GM12878 (cell line): ENCODE measurements around the gene FYTTD1. TPM values are rescaled to one million over a fixed set of nuclear protein-coding genes. Genes with fewer than 3 reads are reported as not detected.

ENCODE experiments used
- CHD1 ChIP-seq: IDR thresholded peaks from 2 replicates; pipeline ENCODE4 v1.6.1; 2012; ENCODE audit warnings: low read depth, low read length, improper control_type of control experiment
- DPF2 ChIP-seq: fragments of 450-650 bp; IDR thresholded peaks from 2 replicates; pipeline ENCODE4 v1.6.1; 2017; ENCODE audit warnings: mild to moderate bottlenecking
- ESRRA ChIP-seq: IDR thresholded peaks from 2 replicates; pipeline ENCODE4 v1.6.1; 2012; ENCODE audit warnings: mild to moderate bottlenecking, low read length, improper control_type of control experiment
- HDAC2 ChIP-seq: fragments of 200-600 bp; sonication (generic); IDR thresholded peaks from 2 replicates; pipeline ENCODE4 v1.6.1; 2017
- IKZF1 ChIP-seq: fragments of 450-650 bp; conservative IDR thresholded peaks from 2 replicates; pipeline ENCODE4 v1.6.1; 2017; ENCODE audit warnings: antibody characterized with exemption, mild to moderate bottlenecking
- MXI1 ChIP-seq: fragments of 150-350 bp; IDR thresholded peaks from 2 replicates; pipeline ENCODE4 v1.6.1; 2011; ENCODE audit warnings: low read depth, mild to moderate bottlenecking, inconsistent platforms, low read length, improper control_type of control experiment
- NFIC ChIP-seq: IDR thresholded peaks from 2 replicates; pipeline ENCODE4 v1.6.1; 2012; ENCODE audit warnings: low read depth, mild to moderate bottlenecking, inconsistent platforms, low read length, moderate library complexity
- NR2C1 ChIP-seq: fragments of 450-650 bp; IDR thresholded peaks from 2 replicates; pipeline ENCODE4 v1.6.1; 2017; ENCODE audit warnings: antibody characterized with exemption, mild to moderate bottlenecking, moderate library complexity
- NRF1 ChIP-seq: conservative IDR thresholded peaks from 2 replicates; pipeline ENCODE4 v1.6.1; 2011; ENCODE audit warnings: mild to moderate bottlenecking, low read depth, low read length, improper control_type of control experiment
- POLR2AphosphoS5 ChIP-seq: IDR thresholded peaks from 2 replicates; pipeline ENCODE4 v1.6.1; 2011; ENCODE audit warnings: mild to moderate bottlenecking, low read length, inconsistent platforms
- RUNX3 ChIP-seq: IDR thresholded peaks from 2 replicates; pipeline ENCODE4 v1.6.1; 2012; ENCODE audit warnings: low read length, inconsistent platforms
- SMARCA5 ChIP-seq: fragments of 450-650 bp; IDR thresholded peaks from 2 replicates; pipeline ENCODE4 v1.6.1; 2017; ENCODE audit warnings: mild to moderate bottlenecking
- SMC3 ChIP-seq: IDR thresholded peaks from 2 replicates; pipeline ENCODE4 v1.6.1; 2011; ENCODE audit warnings: low read length, improper control_type of control experiment, borderline replicate concordance
- SP1 ChIP-seq: IDR thresholded peaks from one replicate; pipeline ENCODE4 v1.6.1; 2011; ENCODE audit warnings: low read depth, low read length
- ZNF274 ChIP-seq: IDR thresholded peaks from one replicate; pipeline ENCODE4 v1.8.0; 2011; ENCODE audit not compliant: insufficient read length, insufficient read depth
- polyA plus RNA-seq, 11 experiments: library from polyadenylated mRNA; depleted of rRNA in 4 of 11; unstranded in 6 of 11; stranded (reverse) in 5 of 11; fragments of >200 nt; fragmentation: Nextera tagmentation in 4 of 11; fragmentation: Illumina TruSeq in 1 of 11; extraction: Ambion mirVana in 4 of 11; extraction: Trizol in 1 of 11; gene quantifications; 1 replicate in 1 of 11; 2 replicates in 10 of 11; pipeline versions ENCODE4 v1.2.1 to v1.2.3, GENCODE V29; 2011 to 2016; ENCODE audit warnings: inconsistent platforms in 2 of 11, missing spikeins in 2 of 11, low read depth in 1 of 11
- total RNA-seq, 4 experiments: library from RNA; depleted of rRNA in 3 of 4; stranded (reverse); fragments of >200 nt in 3 of 4; fragmentation: Illumina TruSeq in 1 of 4; extraction: Trizol in 1 of 4; gene quantifications; 2 replicates each; pipeline versions ENCODE4 v1.2.1 to v1.2.3, GENCODE V29; 2013 to 2021
- TF ChIP-seq, protein P1 (sequence below): IDR thresholded peaks from 2 replicates; pipeline ENCODE4 v1.6.1; 2011; ENCODE audit warnings: low read depth, mild to moderate bottlenecking, low read length, moderate library complexity, borderline replicate concordance; ENCODE audit errors: extremely low read depth
- TF ChIP-seq, protein P2 (sequence below): fragments of 450-650 bp; formaldehyde crosslinking; IDR thresholded peaks from 2 replicates; pipeline ENCODE4 v1.5.0; 2022; ENCODE audit warnings: mild to moderate bottlenecking, missing genetic modification characterization
- TF ChIP-seq, protein P3 (sequence below): fragments of 450-650 bp; IDR thresholded peaks from 2 replicates; pipeline ENCODE4 v1.6.1; 2017; ENCODE audit warnings: mild to moderate bottlenecking
- TF ChIP-seq, protein P4 (sequence below): fragments of 450-650 bp; IDR thresholded peaks from 2 replicates; pipeline ENCODE4 v1.6.1; 2017; ENCODE audit warnings: antibody characterized with exemption, mild to moderate bottlenecking, moderate library complexity
- TF ChIP-seq, protein P5 (sequence below), 3 experiments: IDR thresholded peaks in 2 of 3; conservative IDR thresholded peaks in 1 of 3; 2 replicates each; pipeline ENCODE4 v1.5.1; 2011; ENCODE audit warnings: low read depth in 3 of 3, low read length in 3 of 3, mild to moderate bottlenecking in 3 of 3, control low read depth in 2 of 3, moderate library complexity in 2 of 3, inconsistent platforms in 1 of 3, mixed read lengths in 1 of 3; ENCODE audit not compliant: control insufficient read depth in 2 of 3, insufficient read depth in 1 of 3; ENCODE audit errors: extremely low read depth in 1 of 3

FYTTD1 gene
- total and polyA plus RNA-seq, 10 of the 15 experiments (the other 5 are each of a cell fraction or from before 2014, with no cell fraction given), result 25.5 to 101 (median 59.4) TPM

DNA sequence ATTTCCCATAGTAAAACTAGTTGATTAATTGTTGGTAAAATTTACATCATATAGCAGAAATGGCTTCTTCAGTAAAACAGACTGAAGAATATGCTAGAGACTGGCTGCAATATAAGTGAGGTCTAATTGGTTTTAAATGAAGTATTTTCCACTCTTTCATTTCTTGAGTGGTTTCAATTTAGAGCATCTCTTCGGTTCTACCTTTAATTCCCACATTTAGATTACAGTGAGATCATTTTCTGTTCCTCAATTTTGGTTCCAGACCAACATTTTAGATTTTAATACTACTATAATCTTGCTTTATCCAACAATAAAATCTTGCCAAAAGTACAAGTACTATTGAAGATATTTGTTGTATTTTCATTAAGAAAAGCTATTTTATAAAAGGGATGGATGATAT, 40.4 kb downstream of the FYTTD1 start (continued):
- TF ChIP-seq DPF2, result no peak
- TF ChIP-seq, protein P1, sequence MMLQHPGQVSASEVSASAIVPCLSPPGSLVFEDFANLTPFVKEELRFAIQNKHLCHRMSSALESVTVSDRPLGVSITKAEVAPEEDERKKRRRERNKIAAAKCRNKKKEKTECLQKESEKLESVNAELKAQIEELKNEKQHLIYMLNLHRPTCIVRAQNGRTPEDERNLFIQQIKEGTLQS, result no peak
- TF ChIP-seq SMARCA5, result no peak
- TF ChIP-seq HDAC2, result no peak
- no peak for TF ChIP-seq SP1
- TF ChIP-seq IKZF1, result no peak
- TF ChIP-seq SMC3, result no peak
- TF ChIP-seq CHD1, result no peak
- TF ChIP-seq, protein P2, sequence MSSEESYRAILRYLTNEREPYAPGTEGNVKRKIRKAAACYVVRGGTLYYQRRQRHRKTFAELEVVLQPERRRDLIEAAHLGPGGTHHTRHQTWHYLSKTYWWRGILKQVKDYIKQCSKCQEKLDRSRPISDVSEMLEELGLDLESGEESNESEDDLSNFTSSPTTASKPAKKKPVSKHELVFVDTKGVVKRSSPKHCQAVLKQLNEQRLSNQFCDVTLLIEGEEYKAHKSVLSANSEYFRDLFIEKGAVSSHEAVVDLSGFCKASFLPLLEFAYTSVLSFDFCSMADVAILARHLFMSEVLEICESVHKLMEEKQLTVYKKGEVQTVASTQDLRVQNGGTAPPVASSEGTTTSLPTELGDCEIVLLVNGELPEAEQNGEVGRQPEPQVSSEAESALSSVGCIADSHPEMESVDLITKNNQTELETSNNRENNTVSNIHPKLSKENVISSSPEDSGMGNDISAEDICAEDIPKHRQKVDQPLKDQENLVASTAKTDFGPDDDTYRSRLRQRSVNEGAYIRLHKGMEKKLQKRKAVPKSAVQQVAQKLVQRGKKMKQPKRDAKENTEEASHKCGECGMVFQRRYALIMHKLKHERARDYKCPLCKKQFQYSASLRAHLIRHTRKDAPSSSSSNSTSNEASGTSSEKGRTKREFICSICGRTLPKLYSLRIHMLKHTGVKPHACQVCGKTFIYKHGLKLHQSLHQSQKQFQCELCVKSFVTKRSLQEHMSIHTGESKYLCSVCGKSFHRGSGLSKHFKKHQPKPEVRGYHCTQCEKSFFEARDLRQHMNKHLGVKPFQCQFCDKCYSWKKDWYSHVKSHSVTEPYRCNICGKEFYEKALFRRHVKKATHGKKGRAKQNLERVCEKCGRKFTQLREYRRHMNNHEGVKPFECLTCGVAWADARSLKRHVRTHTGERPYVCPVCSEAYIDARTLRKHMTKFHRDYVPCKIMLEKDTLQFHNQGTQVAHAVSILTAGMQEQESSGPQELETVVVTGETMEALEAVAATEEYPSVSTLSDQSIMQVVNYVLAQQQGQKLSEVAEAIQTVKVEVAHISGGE (CRISPR knock-in tag), result no peak
- no peak for TF ChIP-seq NR2C1
- TF ChIP-seq, protein P3, sequence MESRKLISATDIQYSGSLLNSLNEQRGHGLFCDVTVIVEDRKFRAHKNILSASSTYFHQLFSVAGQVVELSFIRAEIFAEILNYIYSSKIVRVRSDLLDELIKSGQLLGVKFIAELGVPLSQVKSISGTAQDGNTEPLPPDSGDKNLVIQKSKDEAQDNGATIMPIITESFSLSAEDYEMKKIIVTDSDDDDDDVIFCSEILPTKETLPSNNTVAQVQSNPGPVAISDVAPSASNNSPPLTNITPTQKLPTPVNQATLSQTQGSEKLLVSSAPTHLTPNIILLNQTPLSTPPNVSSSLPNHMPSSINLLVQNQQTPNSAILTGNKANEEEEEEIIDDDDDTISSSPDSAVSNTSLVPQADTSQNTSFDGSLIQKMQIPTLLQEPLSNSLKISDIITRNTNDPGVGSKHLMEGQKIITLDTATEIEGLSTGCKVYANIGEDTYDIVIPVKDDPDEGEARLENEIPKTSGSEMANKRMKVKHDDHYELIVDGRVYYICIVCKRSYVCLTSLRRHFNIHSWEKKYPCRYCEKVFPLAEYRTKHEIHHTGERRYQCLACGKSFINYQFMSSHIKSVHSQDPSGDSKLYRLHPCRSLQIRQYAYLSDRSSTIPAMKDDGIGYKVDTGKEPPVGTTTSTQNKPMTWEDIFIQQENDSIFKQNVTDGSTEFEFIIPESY, result no peak
- TF ChIP-seq ZNF274, result no peak
- TF ChIP-seq, protein P4, sequence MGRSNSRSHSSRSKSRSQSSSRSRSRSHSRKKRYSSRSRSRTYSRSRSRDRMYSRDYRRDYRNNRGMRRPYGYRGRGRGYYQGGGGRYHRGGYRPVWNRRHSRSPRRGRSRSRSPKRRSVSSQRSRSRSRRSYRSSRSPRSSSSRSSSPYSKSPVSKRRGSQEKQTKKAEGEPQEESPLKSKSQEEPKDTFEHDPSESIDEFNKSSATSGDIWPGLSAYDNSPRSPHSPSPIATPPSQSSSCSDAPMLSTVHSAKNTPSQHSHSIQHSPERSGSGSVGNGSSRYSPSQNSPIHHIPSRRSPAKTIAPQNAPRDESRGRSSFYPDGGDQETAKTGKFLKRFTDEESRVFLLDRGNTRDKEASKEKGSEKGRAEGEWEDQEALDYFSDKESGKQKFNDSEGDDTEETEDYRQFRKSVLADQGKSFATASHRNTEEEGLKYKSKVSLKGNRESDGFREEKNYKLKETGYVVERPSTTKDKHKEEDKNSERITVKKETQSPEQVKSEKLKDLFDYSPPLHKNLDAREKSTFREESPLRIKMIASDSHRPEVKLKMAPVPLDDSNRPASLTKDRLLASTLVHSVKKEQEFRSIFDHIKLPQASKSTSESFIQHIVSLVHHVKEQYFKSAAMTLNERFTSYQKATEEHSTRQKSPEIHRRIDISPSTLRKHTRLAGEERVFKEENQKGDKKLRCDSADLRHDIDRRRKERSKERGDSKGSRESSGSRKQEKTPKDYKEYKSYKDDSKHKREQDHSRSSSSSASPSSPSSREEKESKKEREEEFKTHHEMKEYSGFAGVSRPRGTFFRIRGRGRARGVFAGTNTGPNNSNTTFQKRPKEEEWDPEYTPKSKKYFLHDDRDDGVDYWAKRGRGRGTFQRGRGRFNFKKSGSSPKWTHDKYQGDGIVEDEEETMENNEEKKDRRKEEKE, result no peak
- TF ChIP-seq ESRRA, result no peak
- TF ChIP-seq POLR2AphosphoS5, result no peak
- TF ChIP-seq NFIC, result 0 out of 2 replicates have a peak, but pooled peaks have one; percentile 33
- TF ChIP-seq, protein P5, sequence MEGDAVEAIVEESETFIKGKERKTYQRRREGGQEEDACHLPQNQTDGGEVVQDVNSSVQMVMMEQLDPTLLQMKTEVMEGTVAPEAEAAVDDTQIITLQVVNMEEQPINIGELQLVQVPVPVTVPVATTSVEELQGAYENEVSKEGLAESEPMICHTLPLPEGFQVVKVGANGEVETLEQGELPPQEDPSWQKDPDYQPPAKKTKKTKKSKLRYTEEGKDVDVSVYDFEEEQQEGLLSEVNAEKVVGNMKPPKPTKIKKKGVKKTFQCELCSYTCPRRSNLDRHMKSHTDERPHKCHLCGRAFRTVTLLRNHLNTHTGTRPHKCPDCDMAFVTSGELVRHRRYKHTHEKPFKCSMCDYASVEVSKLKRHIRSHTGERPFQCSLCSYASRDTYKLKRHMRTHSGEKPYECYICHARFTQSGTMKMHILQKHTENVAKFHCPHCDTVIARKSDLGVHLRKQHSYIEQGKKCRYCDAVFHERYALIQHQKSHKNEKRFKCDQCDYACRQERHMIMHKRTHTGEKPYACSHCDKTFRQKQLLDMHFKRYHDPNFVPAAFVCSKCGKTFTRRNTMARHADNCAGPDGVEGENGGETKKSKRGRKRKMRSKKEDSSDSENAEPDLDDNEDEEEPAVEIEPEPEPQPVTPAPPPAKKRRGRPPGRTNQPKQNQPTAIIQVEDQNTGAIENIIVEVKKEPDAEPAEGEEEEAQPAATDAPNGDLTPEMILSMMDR (IDR thresholded peaks at IDR 0.05 in 2 of 3, conservative IDR thresholded peaks at IDR 0.05 in 1 of 3; ENCODE audit: control insufficient read depth in 2 of 3, extremely low read depth in 1 of 3, insufficient read depth in 1 of 3, low read depth in 3 of 3, low read length in 3 of 3), result no peak
- no peak for TF ChIP-seq MXI1
- no peak for TF ChIP-seq NRF1
- TF ChIP-seq RUNX3, result peak; percentile 11; the same call in 1 of the 2 replicates
